HFF-Myc (cell line): Measurements from ENCODE around the gene LAMTOR2.

Experiments used
- DNase-seq: peaks from one replicate; pipeline ENCODE4 v3.0.0-alpha.2; 2011; ENCODE audit warnings: low read depth; ENCODE audit errors: extremely low read depth
- H3K4me3 ChIP-seq: replicated peaks from 2 replicates; pipeline ENCODE4 v1.5.1; 2011; ENCODE audit warnings: low read depth, mild to moderate bottlenecking, control low read depth, low read length
- CTCF ChIP-seq: IDR thresholded peaks from 2 replicates; pipeline ENCODE4 v1.5.1; 2012; ENCODE audit warnings: mild to moderate bottlenecking, low read depth, low read length, control low read depth; ENCODE audit errors: missing control alignments

Gene LAMTOR2

GRCh38 chr1:156062189-156062588 is 7.6 kb downstream of the LAMTOR2 start:
- no peak for DNase-seq
- no peak overlapping the region for H3K4me3 ChIP-seq
- TF ChIP-seq CTCF, result no peak

GRCh38 chr1:156063997-156064285 is 9.4 kb downstream of the LAMTOR2 start:
- DNase-seq, result no peak
- no peak for TF ChIP-seq CTCF
- no peak overlapping the region for H3K4me3 ChIP-seq

GRCh38 chr1:156064615-156065014 is 10.0 kb downstream of the LAMTOR2 start:
- no peak for DNase-seq
- no peak for TF ChIP-seq CTCF
- H3K4me3 ChIP-seq, result no peak overlapping the region

- DNase-seq, result no peak
- no peak overlapping the region for H3K4me3 ChIP-seq
- TF ChIP-seq CTCF, result no peak
Observed at GRCh38 chr1:156065212-156065611, 10.6 kb downstream of the LAMTOR2 start.

- H3K4me3 ChIP-seq, result no peak overlapping the region
- DNase-seq, result no peak
- no peak for TF ChIP-seq CTCF
Observed at GRCh38 chr1:156065871-156066270, 11.3 kb downstream of the LAMTOR2 start.

- no peak overlapping the region for H3K4me3 ChIP-seq
- DNase-seq, result no peak
- no peak for TF ChIP-seq CTCF
Observed at GRCh38 chr1:156067262-156067661, 12.7 kb downstream of the LAMTOR2 start.
